ENCODE results near the gene DLGAP1. TPM values are rescaled to one million over a fixed set of nuclear protein-coding genes. Genes with fewer than 3 reads are reported as not detected.

The DLGAP1 gene
- total and polyA plus RNA-seq, 2 of the 8 experiments (the other 6 are each of a cell fraction or from before 2014, with no cell fraction given), result 11.8 to 16.9 TPM

DNA sequence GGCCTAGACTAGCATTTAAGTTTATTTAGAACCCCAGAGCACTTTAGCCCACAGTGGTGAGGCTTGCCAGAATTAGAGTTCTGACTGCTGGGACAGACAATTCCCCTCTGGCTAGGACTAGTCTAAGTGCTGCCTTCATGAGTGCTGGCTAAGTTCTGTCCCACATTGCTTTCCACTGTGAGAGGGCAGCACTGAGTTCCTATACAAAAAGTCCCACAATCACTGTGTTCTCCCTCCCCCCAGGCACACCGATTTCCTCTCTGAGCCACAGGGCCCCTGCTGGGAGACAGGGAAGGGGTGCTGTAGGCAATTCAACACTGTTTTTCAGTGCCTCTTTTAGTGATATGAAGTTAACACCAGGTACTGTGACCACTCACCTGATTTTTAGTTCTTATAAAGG is 310.9 kb downstream of the DLGAP1 start (continued):
- peak in 1 of 2 experiments; percentile 37; a peak in 3 of 4 replicates for TF ChIP-seq RAD21 (IDR thresholded peaks at IDR 0.05 in 1 of 2, conservative IDR thresholded peaks at IDR 0.05 in 1 of 2; ENCODE audit: low read depth in 2 of 2, low read length in 2 of 2)
- TF ChIP-seq, protein P1, sequence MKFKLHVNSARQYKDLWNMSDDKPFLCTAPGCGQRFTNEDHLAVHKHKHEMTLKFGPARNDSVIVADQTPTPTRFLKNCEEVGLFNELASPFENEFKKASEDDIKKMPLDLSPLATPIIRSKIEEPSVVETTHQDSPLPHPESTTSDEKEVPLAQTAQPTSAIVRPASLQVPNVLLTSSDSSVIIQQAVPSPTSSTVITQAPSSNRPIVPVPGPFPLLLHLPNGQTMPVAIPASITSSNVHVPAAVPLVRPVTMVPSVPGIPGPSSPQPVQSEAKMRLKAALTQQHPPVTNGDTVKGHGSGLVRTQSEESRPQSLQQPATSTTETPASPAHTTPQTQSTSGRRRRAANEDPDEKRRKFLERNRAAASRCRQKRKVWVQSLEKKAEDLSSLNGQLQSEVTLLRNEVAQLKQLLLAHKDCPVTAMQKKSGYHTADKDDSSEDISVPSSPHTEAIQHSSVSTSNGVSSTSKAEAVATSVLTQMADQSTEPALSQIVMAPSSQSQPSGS (IDR thresholded peaks at IDR 0.05; ENCODE audit: low read length), result no peak
